HG03575 (cell line): Measurements from ENCODE around the gene FAM177B.

ENCODE experiments used
- ATAC-seq: cut with Tn5 transposase; IDR thresholded peaks from one replicate; pipeline ENCODE4 v1.9.1; 2021; ENCODE audit not compliant: unreplicated experiment, insufficient number of reproducible peaks, low FRiP score; ENCODE audit errors: extremely low read depth

The FAM177B gene

DNA sequence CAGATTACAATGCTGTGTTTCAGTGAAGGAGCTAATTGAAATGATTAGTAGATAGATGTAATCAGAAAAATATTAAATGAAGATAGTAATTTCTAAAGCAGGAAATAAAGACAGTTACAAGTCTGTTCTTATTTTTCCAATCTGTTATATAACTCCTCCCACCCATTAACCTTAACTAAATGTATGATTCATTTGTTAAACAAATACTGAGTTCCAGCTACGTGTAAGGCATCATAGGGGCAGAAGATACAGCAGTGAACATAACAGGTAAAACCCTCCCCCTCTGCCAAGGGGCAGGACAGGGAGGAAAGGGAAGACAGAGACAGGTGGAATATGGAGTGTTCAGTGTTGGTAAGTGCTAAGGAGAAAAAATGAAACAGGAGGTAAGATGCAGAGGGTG lies at the start of gene FAM177B:
TSS of gene FAM177B (plus strand) at position 231 of the 400 bp plus-strand sequence. CDS start 9,344 bp downstream, outside the sequence.
- no peak for ATAC-seq

DNA sequence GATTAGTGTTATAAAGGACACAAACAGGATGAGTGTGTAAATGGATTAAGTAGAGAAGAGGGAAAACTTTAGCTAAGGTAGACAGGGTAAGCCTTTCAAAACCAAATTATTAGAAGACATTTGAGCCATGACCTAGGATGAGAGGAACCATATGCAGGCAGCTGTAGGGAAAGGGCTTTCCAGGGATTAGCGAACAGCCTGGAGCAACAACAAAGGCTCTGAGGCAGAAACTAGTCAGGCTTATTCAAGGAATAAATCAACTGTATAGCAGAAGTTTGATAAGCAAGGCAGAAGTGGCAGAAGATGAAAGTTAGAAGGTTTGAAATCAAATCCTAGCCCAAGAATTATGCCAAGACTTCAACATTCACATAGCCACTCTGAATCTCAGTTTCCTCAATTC lies 46.0 kb upstream of the FAM177B start:
- no peak for ATAC-seq

DNA sequence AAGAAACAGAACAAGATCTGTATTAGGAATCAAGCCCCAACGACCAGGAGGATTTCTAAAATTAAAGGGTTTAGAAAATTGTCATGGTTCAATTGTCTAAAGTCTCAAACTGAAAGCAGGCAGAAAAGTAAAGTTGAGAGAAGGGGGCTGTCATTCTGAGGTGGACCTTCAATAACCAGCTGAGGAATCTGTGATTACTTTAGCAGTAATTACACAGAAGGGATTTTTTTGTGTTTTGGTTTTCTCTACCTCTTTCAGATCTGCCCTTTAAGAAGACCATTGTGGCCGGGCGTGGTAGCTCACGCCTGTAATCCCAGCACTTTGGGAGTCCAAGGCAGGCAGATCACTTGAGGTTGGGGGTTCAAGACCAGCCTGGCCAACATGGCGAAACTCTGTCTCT lies 42.1 kb upstream of the FAM177B start:
- no peak for ATAC-seq

DNA sequence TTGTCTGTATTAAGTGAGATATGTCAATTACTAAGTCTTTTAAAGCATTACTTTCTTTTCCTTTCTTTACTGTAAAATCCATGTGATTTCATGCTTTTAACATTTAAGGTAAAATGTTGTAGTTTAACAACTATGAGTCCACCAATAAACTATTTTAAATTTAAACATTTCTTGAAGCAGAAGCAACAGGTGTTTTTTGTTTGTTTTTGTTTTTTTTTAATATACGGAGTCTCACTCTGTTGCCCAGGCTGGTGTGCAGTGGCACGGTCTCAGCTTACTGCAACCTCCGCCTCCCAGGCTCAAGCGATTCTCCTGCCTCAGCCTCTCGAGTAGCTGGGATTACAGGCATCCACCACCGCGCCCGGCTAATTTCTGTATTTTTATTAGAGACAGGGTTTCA lies 40.3 kb upstream of the FAM177B start:
- ATAC-seq, result no peak

DNA sequence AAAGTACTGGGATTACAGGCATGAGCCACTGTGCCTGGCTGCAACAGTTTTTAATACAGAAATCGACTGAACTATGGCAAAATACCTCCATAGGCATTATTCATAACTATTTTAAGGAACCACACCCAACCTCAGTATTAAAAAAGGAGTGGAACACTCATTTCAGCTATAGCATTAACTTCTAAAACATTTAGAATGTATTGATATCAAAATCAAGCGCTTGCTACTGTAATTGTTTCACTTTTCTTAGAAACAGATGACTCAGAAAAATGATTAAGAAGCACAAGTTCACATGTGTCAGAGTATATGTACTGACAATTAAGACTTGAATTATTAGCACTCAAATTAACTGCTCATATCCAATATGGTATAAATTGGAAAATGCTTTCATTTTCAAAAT lies 39.8 kb upstream of the FAM177B start:
- no peak for ATAC-seq

DNA sequence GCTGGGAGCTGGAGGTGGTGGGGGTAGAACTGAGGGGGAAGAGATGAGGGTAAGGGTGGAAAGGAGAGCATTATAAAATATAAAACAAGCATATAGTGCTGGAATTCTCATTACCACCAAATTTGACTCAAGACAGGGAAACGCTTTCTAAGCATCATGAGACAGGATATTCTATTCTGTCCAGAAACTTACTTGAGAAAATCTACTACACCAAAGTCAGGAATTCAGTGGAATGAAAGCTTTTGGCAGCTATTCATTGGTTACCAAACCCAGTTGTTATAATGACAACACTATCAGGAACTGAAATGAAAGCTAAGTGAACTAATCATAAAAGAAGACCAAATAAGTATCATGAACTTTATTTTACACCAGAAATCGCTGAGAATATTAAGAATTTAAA lies 39.2 kb upstream of the FAM177B start:
- no peak for ATAC-seq

DNA sequence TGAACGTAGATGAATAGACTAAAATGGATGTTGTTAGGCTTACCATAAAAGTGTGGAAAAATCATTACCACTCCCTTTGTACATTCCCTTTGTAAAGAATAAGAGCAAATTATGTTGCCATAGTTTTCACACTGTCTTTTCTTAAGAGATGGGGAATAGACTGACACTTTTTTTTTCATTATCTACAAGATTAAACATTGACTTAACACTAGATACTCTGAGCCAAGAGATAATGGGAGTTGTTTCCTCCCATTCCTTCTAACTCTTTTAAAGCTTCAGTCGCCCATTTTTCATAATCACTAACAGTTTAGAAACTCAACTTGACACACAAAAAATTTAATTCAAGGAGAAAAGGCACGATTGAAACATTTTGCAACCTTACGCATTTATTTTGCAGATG lies 34.8 kb upstream of the FAM177B start:
- ATAC-seq, result no peak

DNA sequence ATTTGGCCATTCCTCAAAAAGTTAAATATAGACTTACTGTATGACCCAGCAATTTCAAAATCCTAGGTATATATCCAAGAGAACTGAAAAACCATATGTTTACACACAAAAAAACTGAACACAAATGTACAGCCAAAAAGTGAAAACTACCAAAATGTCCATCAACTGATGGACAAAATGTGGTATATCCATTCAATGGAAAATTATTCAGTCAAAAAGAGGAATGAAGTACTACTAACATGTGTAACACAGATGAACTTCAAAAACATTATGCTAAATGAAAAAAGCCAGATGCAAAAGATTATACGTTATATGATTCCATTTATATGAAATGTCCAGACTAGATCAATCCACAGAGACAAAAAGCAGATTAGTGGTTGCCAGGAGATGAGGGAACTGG lies 32.7 kb upstream of the FAM177B start:
- no peak for ATAC-seq

DNA sequence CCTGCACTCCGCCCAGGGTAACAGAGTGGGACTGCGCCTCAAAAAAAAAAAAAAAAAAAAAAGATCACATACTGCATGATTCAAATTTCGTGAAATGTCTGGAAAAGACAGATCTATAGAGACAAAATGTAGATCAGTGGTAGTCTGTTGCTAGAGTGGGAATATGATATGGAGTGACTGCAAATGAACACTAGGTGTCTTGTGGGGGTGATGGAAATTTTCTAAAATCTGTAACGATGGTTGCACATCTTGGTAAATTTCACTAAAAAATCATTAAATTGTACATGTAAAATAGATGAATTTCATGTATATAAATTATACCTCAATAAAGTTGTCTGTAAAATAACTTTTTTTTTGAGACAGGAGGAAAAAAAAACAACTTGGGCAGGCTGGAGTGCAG lies 30.2 kb upstream of the FAM177B start:
- no peak for ATAC-seq

DNA sequence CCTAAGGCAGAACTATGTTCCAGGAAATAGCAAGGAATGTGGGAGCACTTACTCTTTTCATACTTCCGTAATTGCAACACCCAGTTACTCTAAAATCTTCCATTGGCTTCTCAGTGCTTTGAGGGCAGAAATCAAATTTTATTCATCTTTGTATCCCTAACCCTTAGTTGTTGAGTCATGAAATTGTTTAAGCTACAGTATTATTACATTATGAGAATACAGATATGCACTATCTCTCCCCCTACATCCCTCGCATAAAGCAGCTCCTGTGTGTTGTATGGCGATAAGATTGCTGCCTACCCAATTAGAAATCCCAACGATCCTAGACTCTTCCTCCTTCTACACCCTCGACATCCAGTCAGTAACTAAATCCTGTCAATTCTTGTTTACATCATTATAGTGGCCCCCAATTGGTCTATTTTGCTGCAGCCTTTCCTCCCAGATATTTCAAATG lies 27.3 kb upstream of the FAM177B start:
- no peak for ATAC-seq

DNA sequence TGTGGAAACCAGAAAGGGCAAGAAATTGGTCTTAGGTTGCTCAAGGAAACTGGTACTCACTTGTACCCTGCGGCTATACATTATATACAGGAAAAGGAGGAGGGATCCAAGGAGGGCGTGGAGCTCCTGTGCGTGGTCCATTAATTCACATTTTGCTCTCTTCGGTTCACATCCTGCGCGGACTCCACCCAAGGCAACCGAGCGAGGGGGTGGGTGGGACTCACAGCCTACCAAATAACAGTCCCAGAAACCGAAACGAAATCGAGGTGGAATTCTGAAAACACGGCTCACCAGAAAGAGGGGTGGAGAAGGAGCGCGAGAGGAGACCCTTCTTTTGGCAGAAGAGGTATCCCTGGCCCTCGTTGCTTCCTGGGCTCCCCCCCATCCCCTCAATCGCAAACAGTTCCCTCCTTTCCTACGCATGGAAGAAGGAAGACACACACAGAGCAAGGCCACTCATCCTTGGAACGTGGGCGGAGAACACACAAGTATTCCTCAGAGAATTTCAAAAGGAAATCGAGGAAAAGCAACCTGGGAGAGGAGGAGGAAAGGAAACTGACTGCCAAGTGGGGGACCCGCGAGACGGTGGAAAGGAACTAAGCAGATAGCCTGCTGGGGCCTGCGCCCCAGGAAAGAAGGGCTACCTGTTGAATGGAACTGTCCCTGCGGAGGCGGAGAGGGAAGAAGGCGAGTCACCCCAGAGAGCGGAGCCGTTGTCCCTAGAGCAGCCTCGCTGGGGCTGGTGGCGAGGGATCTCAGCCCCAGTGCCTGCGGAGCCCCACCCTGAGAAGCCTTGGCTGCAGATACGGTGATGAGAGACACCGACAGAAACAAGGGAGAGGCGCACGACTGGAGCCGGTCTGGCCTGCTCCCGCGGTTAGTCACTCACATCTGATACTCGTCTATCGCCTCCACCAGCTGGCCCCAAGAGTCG lies 25.4 kb upstream of the FAM177B start:
- ATAC-seq, result peak; percentile 21

DNA sequence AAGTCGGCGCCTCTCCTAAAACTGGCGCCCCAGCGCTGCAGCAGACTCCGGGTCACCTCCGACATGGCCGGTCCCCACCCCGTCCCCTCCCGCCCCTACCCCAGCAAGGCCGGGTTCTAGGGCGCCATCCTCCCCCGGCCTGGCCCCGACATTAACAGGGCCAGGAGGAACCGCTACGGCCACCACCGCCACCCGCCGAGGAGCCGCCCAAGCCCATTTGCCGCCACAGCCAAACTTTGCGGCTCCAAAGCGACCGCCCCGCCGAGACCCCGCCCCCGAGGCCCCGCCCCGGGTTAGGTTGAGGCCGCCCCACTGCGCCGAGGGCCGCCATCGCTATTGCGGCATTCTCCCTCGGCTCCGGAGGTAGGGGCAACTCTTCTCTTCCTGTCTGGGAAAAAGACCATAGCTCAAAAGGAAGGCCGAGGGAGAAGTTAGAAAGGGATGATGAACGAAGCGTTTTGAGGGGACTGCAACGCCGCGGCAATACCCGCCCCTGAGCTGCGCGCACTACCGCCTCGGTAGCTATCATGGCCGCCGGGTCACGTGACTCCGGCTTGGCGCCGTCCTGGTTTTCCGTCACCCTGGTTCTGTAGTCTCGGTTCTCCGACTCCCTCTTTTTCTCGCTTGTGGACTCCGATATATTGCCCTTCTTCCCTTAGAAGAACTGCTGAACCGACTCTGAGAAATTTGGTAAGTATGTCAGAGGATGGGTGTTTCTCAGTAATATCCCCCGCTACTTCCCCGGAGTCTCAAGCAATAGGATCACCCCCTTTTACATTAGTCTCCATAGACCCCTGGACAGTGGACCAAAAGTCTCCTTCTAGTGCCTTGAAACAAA lies 24.5 kb upstream of the FAM177B start, which contains the start of the genes AIDA and BROX:
TSS of gene AIDA (minus strand) at position 239 of the 838 bp plus-strand sequence. CDS start at position 65, 174 bp downstream.
TSS of gene BROX (plus strand) at position 312 of the 838 bp plus-strand sequence. CDS start 3,136 bp downstream, outside the sequence.
- peak; percentile 45 for ATAC-seq

DNA sequence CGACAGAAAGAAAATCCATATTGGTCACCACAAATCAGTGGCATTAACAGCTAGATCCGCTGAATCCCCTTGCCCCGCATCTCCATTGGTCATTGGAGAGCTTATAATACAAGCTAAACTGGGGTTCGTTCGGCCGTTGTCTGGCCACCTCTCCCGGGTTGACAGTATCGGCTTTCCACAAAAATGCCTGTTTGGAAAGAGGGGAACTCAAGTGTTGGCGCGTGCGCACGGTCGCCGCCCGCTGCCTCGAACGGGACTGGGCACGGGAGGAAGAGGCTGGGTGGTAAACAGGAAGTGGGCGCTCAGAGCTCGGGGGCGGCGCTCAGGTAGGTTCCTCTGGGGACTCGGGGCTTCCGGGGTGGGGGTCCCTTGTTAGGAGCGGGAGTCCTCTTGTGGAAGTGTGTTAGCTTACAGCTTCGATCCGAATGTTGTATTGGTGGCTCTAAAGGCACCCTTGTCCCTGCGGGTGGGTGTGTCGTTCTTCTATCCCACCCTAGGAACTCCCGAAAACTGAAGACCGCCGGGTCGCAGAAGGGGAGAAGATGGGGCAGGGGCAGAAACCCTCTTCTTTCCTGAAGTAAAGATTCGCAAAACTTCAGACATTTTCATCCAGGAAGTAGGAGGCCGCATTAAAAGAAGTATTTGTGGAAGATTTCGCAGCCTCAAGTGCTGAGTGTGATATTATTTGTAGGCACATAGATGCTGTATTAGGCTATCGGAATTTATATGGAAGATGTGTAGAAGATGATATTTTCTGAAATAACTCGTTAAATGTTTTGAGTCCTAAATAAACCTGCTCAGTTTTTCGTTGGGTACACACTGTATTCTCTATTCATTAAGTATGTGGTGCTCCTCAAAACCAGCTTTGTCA lies 23.7 kb upstream of the FAM177B start:
- peak; percentile 50 for ATAC-seq

DNA sequence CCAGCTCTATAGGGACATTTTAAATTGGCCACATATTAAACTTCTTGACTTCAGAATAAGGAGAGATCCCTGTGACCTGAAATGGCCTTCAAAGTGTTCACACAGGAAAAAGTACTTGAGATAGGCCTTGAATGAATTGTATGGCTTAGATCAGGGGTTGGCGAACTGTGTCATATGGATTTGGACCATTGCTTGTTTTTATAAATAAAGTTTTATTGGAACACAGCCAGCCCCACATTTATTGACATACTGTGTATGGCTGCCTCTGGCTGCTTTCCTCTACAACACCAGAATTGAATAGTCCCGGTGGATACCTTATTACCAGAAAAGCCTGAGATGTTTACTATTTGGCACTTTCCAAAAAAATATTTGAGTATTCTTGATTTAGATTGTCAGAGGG lies 20.6 kb upstream of the FAM177B start:
- ATAC-seq, result no peak

DNA sequence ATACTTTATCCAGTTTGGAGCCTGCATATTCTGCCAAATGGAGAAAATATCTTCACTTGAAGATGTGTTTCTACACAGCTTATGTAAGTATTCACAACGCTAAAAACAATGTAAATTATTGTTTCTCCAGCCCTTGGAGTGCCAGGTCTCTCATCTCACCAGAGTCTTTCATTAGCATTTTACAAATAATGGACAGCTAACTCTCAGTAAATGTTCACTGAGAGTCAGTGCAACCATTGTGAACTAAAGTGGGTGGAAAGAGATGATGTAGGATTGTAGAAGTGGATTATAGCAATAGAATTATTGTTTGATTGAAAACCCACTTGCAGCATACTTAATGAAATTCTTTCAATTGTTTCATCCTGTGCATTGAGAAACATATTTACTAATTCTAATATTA lies 8.3 kb upstream of the FAM177B start:
- no peak for ATAC-seq

DNA sequence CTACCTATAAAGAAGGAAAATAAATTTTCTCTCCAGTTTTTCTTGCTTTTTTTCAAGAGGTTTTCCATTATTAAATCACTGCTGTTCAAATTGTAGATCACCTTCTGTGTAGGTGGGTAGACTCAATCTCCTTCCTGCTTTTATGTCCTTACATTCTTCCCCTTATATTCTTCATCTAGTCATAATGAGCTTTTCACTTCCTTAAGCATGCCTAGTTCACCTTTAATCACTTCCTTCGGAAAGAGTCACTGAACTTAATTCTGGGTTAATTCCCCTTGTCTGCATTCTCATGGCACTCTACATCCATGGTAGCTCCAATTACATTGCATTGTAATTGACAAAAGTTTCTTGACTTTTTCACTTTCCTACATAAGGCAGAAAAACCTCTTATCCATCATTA lies 6.1 kb upstream of the FAM177B start:
- ATAC-seq, result no peak

DNA sequence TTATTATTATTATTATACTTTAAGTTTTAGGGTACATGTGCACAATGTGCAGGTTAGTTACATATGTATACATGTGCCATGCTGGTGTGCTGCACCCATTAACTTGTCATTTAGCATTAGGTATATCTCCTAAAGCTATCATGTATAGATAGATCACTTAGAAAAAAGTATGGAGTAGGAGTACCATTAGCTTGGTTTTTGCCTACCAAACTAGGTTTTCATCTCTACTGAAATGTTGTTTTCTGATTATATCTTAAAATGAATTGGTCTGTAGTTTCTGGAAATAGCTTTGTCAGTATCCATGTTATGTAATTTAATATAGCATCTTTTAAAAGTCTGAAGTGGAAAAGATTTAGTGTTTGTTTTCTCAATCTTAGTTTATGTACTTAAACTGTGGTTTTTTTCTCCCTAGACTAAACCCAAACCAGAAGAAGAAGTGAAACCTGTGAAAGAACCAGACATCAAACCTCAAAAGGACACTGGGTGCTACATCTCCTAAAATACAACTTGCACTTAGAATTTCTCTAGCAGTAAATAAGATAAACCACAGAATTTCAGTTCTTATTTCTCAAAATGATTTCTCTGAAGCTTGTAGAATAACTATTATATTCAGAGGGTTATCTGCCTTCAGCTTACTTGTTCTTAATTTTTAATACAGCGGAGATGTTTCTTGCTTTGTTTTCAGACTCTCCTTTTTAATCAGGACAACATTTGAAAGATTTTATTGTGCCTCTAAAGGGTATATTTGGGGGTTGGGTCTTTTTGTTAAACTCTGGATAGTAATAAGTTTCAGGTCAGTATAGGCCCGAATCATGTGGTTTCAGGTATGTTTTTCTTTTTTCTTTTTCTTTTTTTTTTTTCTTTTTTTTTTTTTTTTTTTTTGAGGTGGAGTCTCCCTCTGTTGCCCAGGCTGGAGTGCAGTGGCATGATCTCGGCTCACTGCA lies 4.5 kb upstream of the FAM177B start:
- ATAC-seq, result peak; percentile 90

DNA sequence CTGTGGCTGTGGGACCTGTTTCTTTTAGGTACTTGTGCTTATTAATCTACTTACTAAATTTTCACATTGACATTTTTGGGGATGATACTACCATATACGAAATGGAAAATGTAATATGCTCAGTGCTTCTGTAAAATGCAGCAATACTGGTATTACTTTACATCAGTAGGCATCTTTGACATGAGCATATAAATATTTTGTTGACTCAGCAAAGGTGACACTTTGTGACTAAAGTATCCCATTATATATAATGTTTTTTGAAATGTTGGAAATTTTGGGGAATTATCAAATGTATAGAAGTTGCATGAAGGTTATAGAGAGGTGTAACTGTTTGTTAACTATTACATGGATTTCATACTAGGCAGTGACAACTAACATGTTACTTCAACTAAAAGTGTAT lies 2.3 kb upstream of the FAM177B start:
- no peak for ATAC-seq
